ENCODE measurements around the gene CAMK1D.

Gene CAMK1D

GRCh38 chr10:12769323-12770044 is 420.1 kb downstream of the CAMK1D start:
- DNase-seq (ENCODE audit: low read depth): no peak

- DNase-seq (ENCODE audit: low read depth): no peak
Observed at GRCh38 chr10:12771981-12772760, 422.8 kb downstream of the CAMK1D start.

GRCh38 chr10:12772797-12773587 is 423.6 kb downstream of the CAMK1D start:
- no peak for DNase-seq (ENCODE audit: low read depth)

DNA sequence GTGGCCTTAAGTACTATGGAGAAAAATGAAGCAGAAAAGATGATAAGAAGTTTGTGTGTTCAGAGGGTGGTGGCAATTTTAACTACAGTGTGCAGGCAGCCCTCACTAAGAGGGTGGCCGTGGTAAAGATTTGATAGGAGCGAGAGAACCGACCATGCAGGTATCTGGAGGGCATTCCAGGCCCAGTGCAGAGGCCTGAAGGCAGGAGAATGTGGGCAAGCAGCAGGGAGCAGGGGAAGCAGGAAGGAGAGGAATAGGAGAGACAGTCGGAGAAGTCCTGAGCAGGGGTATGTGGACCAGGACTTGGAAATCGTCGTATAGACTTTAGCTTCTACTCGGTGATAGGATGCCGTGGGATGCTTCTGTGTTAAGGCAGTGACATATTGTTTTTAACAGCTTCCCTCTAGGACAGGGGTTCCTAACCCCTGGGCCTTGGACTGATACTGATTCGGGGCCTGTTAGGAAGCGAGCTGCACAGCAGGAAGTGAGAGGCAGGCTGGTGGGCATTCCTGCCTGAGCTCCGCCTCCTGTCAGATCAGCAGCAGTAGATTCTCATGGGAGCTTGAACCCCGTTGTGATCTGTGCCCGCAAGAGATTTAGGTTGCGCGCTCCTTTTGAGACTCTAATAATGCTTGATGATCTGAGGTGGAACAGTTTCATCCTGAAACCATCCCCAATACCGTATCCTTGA is 425.0 kb downstream of the CAMK1D start:
- DNase-seq (ENCODE audit: low read depth): no peak

DNA sequence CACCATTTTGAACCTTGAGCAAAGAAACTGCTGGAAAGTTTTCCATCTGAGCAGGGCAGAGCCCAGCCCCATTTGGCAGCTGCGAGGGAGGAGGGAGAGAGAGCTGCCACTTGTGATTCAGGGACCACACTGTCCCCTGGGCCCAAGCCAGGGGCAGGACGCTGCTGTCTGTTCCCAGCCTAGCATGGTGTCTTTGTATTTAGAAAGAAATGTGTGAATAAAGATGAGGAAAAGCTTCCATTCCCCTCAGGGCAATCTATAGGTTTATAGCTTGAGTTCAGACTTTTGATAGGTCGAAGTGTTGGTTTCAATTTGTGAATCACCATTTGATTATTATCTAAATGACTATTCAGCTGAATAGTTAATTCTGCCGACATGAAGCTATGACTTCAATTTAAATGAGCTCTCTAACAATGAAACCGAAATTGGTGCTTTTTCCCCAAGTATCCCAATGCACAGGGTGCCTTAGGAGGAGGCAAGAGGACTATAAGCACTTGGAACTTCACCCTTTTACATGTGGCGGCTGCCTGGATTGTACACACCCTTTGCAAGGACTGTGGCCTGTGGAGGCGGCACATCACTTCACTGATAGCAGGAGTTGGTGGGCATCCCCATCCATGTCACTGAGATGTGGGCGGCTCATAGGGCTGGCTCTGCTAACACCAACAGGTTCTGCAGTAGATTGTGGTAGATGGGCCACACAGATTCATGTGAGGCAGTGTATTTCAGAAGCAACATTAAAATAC is 428.7 kb downstream of the CAMK1D start:
- DNase-seq (ENCODE audit: low read depth): no peak

- DNase-seq (ENCODE audit: low read depth): no peak
Observed at GRCh38 chr10:12780634-12781601, 431.6 kb downstream of the CAMK1D start.

GRCh38 chr10:12781976-12782375 is 432.6 kb downstream of the CAMK1D start:
- no peak for DNase-seq (ENCODE audit: low read depth)

- DNase-seq (ENCODE audit: low read depth): peak; percentile 10
Observed at GRCh38 chr10:12782537-12782936, 433.2 kb downstream of the CAMK1D start.

- DNase-seq (ENCODE audit: low read depth): no peak
Observed at GRCh38 chr10:12783293-12783692, 433.9 kb downstream of the CAMK1D start.

DNA sequence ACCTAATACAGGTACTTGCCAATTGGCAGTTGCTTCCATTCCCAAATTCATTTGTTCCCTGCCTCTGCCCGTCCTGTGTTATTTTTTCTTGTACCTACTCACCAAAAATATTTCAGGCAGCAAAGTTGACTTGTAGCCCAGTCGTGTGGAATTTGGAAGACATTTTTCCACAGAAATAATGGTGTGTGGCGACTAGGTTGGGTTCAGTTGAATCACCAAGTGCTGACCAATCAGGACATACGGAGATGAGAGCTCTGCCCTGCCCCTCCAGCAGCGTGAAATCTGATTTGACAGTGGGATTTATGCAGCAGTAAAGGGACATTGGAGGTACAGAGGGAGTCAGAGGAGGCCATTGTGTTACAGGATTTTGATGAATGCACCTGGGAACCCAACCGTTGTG is 435.3 kb downstream of the CAMK1D start:
- DNase-seq (ENCODE audit: low read depth): no peak

DNA sequence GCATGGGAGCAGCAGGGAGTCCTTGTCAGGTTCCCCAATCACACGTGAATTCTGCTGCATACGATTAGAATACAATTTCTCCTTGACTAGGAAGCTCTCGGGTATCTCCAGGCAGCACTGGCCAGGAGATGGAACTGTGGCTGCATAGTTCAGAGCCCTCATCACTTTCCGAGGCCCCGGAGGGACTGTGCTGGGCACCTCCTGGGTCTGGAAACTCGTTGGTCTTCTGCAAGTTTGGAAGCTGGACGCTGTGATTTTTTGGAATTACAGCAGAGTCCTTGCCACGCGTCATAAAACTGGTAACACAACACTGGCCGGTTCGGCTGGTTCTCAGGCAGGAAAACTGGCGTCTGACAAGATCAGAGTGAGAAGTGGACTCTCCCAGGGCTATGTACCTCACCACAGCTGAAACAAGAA is 436.1 kb downstream of the CAMK1D start:
- no peak for DNase-seq (ENCODE audit: low read depth)

DNA sequence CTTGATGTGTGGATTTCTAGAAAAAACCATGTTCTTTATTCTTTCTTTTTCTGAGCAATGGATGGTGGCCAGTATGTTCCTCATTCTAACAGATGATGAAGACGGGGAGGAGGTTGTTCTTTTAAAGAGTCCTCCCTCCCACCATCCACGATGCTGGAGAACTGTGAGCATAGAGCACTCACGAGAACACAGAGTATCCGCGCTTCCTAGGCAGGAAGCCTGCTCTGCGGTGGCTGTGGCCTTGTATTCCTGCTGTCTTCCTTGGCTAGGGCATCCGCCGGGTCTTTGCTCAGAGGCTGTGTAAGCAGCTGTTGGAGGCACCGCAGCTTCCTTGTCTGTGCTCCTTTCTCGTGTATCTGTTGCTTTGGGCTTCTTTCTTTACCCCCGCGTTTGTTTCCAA is 437.9 kb downstream of the CAMK1D start:
- no peak for DNase-seq (ENCODE audit: low read depth)

DNA sequence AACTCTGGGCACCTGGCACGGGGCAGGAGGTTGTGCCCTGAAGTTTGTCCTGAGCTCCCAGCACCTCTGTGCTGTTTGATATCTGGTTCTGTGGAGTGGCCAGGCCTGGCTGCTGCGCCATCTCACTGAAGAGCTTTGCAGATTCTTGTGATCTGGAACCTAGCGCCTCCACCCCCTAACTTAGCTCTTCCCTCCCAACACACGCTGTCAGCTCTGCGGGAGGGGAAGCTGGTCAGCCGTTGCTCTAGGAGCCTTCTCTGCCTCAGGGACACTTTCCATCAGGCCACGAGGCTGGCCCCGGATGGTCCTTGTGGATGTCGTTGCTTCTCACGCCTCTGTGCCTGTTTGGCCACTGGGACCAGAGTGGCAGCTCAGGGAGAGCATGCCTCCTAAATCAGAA is 438.9 kb downstream of the CAMK1D start:
- DNase-seq (ENCODE audit: low read depth): no peak

DNA sequence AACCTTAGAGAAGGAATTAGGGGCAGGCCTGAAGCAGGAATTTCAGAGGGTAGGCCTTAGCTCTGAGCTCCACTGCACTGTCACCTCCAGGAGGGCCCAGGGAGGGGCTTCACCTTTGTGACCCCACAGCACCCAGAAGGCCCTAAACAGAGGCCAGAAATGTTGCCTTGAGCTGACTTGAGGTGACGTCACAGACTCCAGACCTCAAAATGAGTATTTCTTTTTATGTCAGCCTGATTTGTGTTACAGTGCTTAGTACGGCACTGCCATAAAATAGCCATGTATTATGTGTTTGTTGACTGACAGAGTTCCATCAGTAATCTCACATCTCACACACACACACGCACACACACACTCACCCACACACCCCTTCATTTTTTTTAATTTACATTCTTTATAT is 440.9 kb downstream of the CAMK1D start:
- DNase-seq (ENCODE audit: low read depth): no peak

GRCh38 chr10:12791728-12792127 is 442.4 kb downstream of the CAMK1D start:
- no peak for DNase-seq (ENCODE audit: low read depth)

GRCh38 chr10:12792889-12793556 is 443.7 kb downstream of the CAMK1D start:
- no peak for DNase-seq (ENCODE audit: low read depth)

GRCh38 chr10:12795315-12796110 is 446.2 kb downstream of the CAMK1D start:
- no peak for DNase-seq (ENCODE audit: low read depth)

DNA sequence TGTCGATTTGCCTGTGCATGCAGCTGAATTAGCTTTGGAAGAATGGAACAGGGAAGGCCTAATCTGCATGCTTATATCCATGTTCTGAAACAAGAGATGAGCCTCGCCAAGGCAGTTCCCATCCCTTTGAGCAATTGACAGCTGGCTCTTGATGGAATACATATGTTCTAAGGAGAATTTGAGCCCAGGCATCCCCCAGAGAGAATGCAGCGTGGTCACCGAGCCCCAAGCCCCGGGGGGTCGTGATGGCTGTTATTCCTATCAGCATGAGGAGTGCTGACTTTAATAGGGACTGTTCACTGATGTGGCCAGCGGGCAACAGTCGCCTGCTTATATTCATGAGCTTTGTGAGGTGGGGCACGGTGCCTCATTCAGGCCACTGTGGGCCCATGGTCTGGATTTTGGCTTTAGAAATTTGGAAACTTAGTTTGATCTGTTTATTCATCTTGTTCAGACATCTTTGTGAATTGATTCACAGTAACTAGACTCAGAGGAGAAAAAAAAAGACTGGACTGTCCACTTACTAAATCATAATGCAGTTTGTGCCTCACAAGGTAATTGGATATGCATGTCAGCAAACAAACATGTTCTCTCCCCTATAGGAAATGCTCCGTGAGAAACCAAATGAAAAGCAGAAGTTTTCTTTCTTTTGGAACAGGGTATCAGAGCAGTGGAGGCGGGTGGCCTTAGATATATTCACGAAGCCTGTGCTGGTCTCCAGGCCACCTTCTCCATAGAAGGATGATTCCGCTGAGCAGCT is 447.2 kb downstream of the CAMK1D start:
- no peak for DNase-seq (ENCODE audit: low read depth)

Measured in activated T-cell treated with anti-CD3 and anti-CD28 coated beads for 1 hour (primary cell).